ENCODE data around the gene FOXD2.

Gene FOXD2

DNA sequence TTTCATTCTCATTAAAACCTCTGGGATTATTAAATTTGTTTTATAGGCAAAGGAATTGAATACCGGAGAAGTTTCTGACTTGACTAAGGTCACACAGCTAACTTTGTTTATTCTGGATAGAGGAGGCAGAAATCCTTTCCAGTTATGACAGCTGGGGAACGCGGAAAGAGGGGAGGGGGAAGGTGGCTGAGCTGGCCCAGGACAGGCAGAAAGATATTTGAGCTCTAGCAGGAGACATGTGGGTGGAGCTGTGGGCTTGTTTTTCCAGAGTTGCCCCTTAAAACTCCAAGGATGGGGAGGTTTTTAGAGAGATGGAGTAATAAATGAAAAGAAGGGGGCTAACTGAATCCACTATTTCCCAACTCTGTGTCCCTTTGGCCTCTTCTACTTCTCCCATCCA lies 27.8 kb downstream of the FOXD2 start:
- DNase-seq (ENCODE audit: low read depth, low spot score), result no peak

- no peak for DNase-seq (ENCODE audit: low read depth, low spot score)
These were observed 31.0 kb downstream of the FOXD2 start for GRCh38 chr1:47468709-47469389.

- no peak for DNase-seq (ENCODE audit: low read depth, low spot score)
These were observed 31.5 kb downstream of the FOXD2 start for GRCh38 chr1:47469390-47469759.

- no peak for DNase-seq (ENCODE audit: low read depth, low spot score)
These were observed 32.1 kb downstream of the FOXD2 start for GRCh38 chr1:47469910-47470309.

- DNase-seq (ENCODE audit: low read depth, low spot score), result no peak
These were observed 33.3 kb downstream of the FOXD2 start for GRCh38 chr1:47471163-47471562.

GRCh38 chr1:47474278-47475193 lies 36.7 kb downstream of the FOXD2 start:
- no peak for DNase-seq (ENCODE audit: low read depth, low spot score)

GRCh38 chr1:47477595-47478080 lies 39.8 kb downstream of the FOXD2 start:
- DNase-seq (ENCODE audit: low read depth, low spot score), result no peak

DNA sequence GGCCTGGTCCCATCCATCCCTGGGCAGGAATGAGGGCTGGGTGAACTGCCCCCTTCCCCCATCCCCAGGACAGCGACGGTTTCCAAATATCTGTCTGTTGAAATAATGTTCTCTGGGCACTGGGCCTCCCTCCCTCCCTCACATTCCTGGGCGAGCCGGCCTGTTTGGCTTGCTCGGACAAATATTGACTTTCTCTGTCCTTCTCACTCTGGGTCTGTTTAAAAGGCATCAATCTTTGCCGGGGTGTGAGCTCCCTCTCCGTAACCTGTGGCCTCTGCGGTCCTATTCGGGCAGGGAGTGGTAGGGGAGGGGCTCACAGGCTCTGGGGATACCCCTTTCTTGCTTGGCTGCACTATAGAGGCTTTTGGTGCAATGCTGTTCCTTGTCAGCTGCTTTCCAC lies 40.2 kb downstream of the FOXD2 start:
- DNase-seq (ENCODE audit: low read depth, low spot score), result peak; percentile 21

- DNase-seq (ENCODE audit: low read depth, low spot score), result no peak
These were observed 41.8 kb downstream of the FOXD2 start for GRCh38 chr1:47479664-47480063.

- no peak for DNase-seq (ENCODE audit: low read depth, low spot score)
These were observed 44.1 kb downstream of the FOXD2 start for GRCh38 chr1:47481936-47482335.

DNA sequence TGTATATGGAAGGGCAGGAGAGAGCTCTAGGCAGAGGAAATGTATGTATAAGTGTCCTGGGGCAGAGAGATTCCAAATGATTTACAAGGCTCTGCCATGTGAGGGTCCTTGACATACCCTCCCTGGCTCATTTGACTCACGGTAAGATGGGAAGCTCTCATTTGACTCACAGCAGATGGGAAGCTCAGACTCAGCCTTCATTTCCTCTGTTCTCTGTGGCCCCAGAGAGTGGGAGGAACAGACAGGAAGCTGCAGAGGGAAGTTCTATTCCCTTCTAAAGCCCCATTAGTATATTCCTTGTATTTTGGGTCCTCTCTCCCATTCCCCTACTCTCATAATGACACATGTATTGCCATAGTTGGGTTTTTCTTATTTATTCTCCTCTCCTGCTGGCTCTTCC lies 44.9 kb downstream of the FOXD2 start:
- DNase-seq (ENCODE audit: low read depth, low spot score), result no peak

- no peak for DNase-seq (ENCODE audit: low read depth, low spot score)
These were observed 45.8 kb downstream of the FOXD2 start for GRCh38 chr1:47483651-47484050.

DNA sequence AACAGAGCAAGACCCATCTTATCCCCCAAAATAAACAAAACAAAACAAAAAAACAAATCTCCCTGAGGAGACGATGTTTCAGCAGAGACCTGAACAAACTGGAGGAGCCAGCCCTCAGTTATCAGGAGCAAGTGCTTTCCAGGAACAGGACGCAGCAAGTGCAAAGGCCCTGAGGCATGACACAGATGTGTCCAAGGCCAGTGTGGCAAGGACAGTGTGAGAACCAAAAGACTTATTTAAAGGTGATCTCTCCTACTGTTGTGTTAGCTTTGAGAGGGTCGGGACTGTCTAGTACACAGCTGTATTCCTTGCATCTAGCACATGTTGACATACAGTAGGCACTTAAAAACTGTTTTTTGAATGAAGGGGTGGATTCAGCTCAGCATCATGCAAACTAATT lies 48.0 kb downstream of the FOXD2 start:
- no peak for DNase-seq (ENCODE audit: low read depth, low spot score)

GRCh38 chr1:47487332-47487731 lies 49.5 kb downstream of the FOXD2 start:
- no peak for DNase-seq (ENCODE audit: low read depth, low spot score)

DNA sequence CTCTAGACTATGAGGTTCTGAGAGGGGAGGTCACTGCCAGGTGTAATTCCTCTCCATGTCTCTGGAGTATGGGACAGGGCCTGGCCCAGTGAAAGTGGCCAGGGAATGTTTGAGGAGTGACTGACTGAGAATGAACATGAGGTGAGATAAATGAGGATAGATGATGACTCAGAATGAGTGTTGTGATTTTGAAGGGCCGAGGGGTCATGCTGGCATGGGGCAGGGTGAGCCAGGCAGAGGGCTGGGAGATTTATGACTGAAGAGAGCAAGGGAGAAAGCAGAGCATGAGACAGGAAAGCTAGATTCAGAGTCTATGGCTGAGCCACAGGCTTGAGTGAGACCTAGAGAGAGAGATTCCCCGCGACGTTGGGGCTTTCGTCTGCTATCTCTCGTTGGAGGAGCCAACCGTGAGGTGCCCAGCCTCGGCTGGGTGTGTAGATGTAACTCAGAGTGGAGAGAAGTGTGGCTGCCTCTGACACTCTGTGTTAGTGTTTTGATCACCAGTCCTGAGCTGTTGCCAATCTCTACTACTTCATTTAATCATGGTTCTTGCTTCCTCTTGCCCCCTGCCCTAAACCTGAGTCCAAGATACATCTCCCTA lies 50.1 kb downstream of the FOXD2 start:
- no peak for DNase-seq (ENCODE audit: low read depth, low spot score)

Data from ELF-1 (cell line).